Type B pancreatic cell (in vitro differentiated cells): ENCODE results near the gene EHMT1. TPM values are rescaled to one million over a fixed set of nuclear protein-coding genes. Genes with fewer than 3 reads are reported as not detected.

ENCODE experiments used
- DNase-seq: peaks from one replicate; pipeline ENCODE4 v3.0.0; 2021; ENCODE audit warnings: mixed read lengths; ENCODE audit not compliant: unreplicated experiment; ENCODE audit errors: extremely low spot score
- H3K27ac Mint-ChIP-seq: 2 replicates; pipeline ENCODE4 v1.8.0; 2021; ENCODE audit warnings: mild to moderate bottlenecking, mixed read lengths
- H3K27me3 Mint-ChIP-seq: 2 replicates; pipeline ENCODE4 v1.8.0; 2021; ENCODE audit warnings: mixed read lengths
- H3K36me3 Mint-ChIP-seq: 2 replicates; pipeline ENCODE4 v1.8.0; 2021; ENCODE audit warnings: mixed read lengths
- H3K4me1 Mint-ChIP-seq: one replicate; pipeline ENCODE4 v1.8.0; 2021; ENCODE audit warnings: mixed read lengths; ENCODE audit not compliant: unreplicated experiment
- H3K4me3 Mint-ChIP-seq: 2 replicates; pipeline ENCODE4 v1.8.0; 2021; ENCODE audit warnings: mild to moderate bottlenecking, mixed read lengths
- H3K9me3 Mint-ChIP-seq: 2 replicates; pipeline ENCODE4 v1.8.0; 2021; ENCODE audit warnings: mixed read lengths
- CTCF ChIP-seq: fragments of 200-600 bp; sonication (generic); conservative IDR thresholded peaks from 2 replicates; pipeline ENCODE4 v1.5.0; 2021; ENCODE audit warnings: antibody characterized with exemption, mild to moderate bottlenecking
- total RNA-seq: library from RNA; stranded (reverse); gene quantifications from 2 replicates; pipeline ENCODE4 v1.2.1, GENCODE V29; 2021; ENCODE audit warnings: low replicate concordance

Gene EHMT1
- total RNA-seq, 1 donor from 2014 or later, result 111 TPM

DNA sequence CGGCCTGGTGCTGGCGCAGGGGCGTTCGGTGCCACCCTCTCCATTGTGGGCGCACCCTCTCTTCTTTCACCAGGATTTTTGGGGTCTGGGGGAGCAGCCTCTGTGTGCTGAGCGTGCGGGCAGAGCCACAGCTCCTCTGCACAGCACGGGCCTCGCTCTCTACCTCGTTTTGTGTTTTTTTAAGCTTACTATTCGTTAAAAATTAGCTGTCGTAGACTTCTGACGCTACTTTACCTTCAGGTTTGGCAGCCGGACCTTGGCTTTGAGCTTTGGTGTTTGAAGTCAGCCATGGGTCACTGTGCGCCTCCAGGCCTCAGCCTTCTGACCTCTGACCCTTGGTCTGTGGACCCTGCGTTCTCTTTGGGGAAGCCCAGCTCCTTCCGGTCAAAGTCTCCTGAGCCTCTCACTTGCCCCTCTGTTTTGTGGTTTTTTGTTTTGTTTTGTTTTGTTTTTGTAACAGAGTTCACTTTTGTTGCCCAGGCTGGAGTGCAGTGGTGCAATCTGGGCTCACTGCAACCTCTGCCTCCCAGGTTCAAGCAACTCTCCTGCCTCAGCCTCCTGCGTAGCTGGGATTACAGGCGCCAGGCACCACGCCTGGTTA lies 170.6 kb downstream of the EHMT1 start:
- Mint-ChIP-seq H3K9me3 (no peaks in the 10 kb centered on the region), H3K36me3 (peaks cover 28% of the 10 kb centered on the region), H3K4me1 (peaks cover 13% of the 10 kb centered on the region), H3K4me3 (no peak overlapping the region), H3K27ac (no peak overlapping the region), H3K27me3 (no peaks in the 10 kb centered on the region)
- TF ChIP-seq CTCF, result no peak
- no peak for DNase-seq

- Mint-ChIP-seq H3K27ac (no peak overlapping the region), H3K4me1 (peaks cover 2% of the 10 kb centered on the region), H3K36me3 (peaks cover 27% of the 10 kb centered on the region), H3K4me3 (no peak overlapping the region), H3K27me3 (no peaks in the 10 kb centered on the region), H3K9me3 (no peaks in the 10 kb centered on the region)
- TF ChIP-seq CTCF, result no peak
- no peak for DNase-seq
These were observed 173.1 kb downstream of the EHMT1 start for GRCh38 chr9:137791947-137792346.

- no peaks in the 10 kb centered on the region for H3K27me3 Mint-ChIP-seq
- H3K36me3 Mint-ChIP-seq, result peaks cover 30% of the 10 kb centered on the region
- no peaks in the 10 kb centered on the region for H3K4me1 Mint-ChIP-seq
- H3K4me3 Mint-ChIP-seq, result no peak overlapping the region
- no peak for TF ChIP-seq CTCF
- DNase-seq, result no peak
- no peaks in the 10 kb centered on the region for H3K9me3 Mint-ChIP-seq
- peak overlapping the region; percentile 30 for H3K27ac Mint-ChIP-seq
These were observed 174.5 kb downstream of the EHMT1 start for GRCh38 chr9:137793196-137793841.

GRCh38 chr9:137795156-137795666 lies 176.4 kb downstream of the EHMT1 start:
- Mint-ChIP-seq H3K4me1 (no peaks in the 10 kb centered on the region), H3K27ac (no peak overlapping the region), H3K36me3 (peaks cover 38% of the 10 kb centered on the region), H3K9me3 (no peaks in the 10 kb centered on the region), H3K27me3 (no peaks in the 10 kb centered on the region), H3K4me3 (no peak overlapping the region)
- no peak for DNase-seq
- no peak for TF ChIP-seq CTCF

- no peak for DNase-seq
- Mint-ChIP-seq H3K4me1 (no peaks in the 10 kb centered on the region), H3K4me3 (no peak overlapping the region), H3K9me3 (no peaks in the 10 kb centered on the region), H3K36me3 (peaks cover 38% of the 10 kb centered on the region), H3K27ac (peak overlapping the region; percentile 43), H3K27me3 (no peaks in the 10 kb centered on the region)
- TF ChIP-seq CTCF, result no peak
These were observed 178.7 kb downstream of the EHMT1 start for GRCh38 chr9:137797206-137798120.
